HEK293T (cell line): Measurements from ENCODE around the gene OLFM2.
A peak's percentile ranks its signal among the peaks of the same experiment; 100 is the strongest.

ENCODE experiments used
- CTCF ChIA-PET: fragments of 350-600 bp; formaldehyde crosslinking; extraction: SDS; loops from one replicate; lab custom pipeline; 2021; ENCODE audit warnings: antibody characterized with exemption, inconsistent platforms; lab: Yijun Ruan, JAX
- POLR2A ChIA-PET: fragments of 350-600 bp; formaldehyde crosslinking; extraction: SDS; loops from one replicate; lab custom pipeline; 2020; ENCODE audit warnings: antibody characterized with exemption, inconsistent platforms; lab: Yijun Ruan, JAX
- DNase-seq: peaks from one replicate; pipeline ENCODE4 v3.0.0; 2012; ENCODE audit warnings: mixed read lengths; ENCODE audit errors: extremely low spot score
- ARNT ChIP-seq: fragments of 450-650 bp; IDR thresholded peaks from 2 replicates; pipeline ENCODE4 v1.6.1; 2017; ENCODE audit warnings: mild to moderate bottlenecking
- BHLHE40 ChIP-seq: fragments of 450-650 bp; IDR thresholded peaks from 2 replicates; pipeline ENCODE4 v1.6.1; 2016; ENCODE audit warnings: mild to moderate bottlenecking, moderate library complexity, borderline replicate concordance
- CTBP1 ChIP-seq: fragments of 450-650 bp; IDR thresholded peaks from 2 replicates; pipeline ENCODE4 v1.6.1; 2016; ENCODE audit warnings: borderline replicate concordance
- ELF4 ChIP-seq: fragments of 450-650 bp; IDR thresholded peaks from 2 replicates; pipeline ENCODE4 v1.6.1; 2017; ENCODE audit warnings: antibody characterized with exemption
- FOXA1 ChIP-seq: fragments of 450-650 bp; IDR thresholded peaks from 2 replicates; pipeline ENCODE4 v1.6.1; 2016; ENCODE audit warnings: mild to moderate bottlenecking
- FOXK2 ChIP-seq: fragments of 450-650 bp; IDR thresholded peaks from 2 replicates; pipeline ENCODE4 v1.6.1; 2016; ENCODE audit warnings: mild to moderate bottlenecking
- FOXM1 ChIP-seq: fragments of 450-650 bp; IDR thresholded peaks from 2 replicates; pipeline ENCODE4 v1.6.1; 2017; ENCODE audit warnings: mild to moderate bottlenecking, borderline replicate concordance
- HDGF ChIP-seq: fragments of 450-650 bp; IDR thresholded peaks from 2 replicates; pipeline ENCODE4 v1.6.1; 2017; ENCODE audit warnings: antibody characterized with exemption, borderline replicate concordance
- L3MBTL2 ChIP-seq: fragments of 450-650 bp; conservative IDR thresholded peaks from 2 replicates; pipeline ENCODE4 v1.6.1; 2016; ENCODE audit warnings: mild to moderate bottlenecking
- LEF1 ChIP-seq: fragments of 450-650 bp; IDR thresholded peaks from 2 replicates; pipeline ENCODE4 v1.6.1; 2017; ENCODE audit warnings: mild to moderate bottlenecking, borderline replicate concordance
- NFRKB ChIP-seq: fragments of 450-650 bp; IDR thresholded peaks from 2 replicates; pipeline ENCODE4 v1.6.1; 2016; ENCODE audit warnings: mild to moderate bottlenecking, moderate library complexity
- PKNOX1 ChIP-seq: fragments of 450-650 bp; IDR thresholded peaks from 2 replicates; pipeline ENCODE4 v1.6.1; 2016
- SP1 ChIP-seq: fragments of 450-650 bp; IDR thresholded peaks from 2 replicates; pipeline ENCODE4 v1.6.1; 2017
- SUZ12 ChIP-seq: fragments of 450-650 bp; IDR thresholded peaks from 2 replicates; pipeline ENCODE4 v1.6.1; 2016; ENCODE audit warnings: mild to moderate bottlenecking
- TARDBP ChIP-seq: fragments of 450-650 bp; IDR thresholded peaks from 2 replicates; pipeline ENCODE4 v1.6.1; 2016
- ZNF384 ChIP-seq: fragments of 450-650 bp; IDR thresholded peaks from 2 replicates; pipeline ENCODE4 v1.6.1; 2016

OLFM2 gene

GRCh38 chr19:9937001-9937411 lies 691 bp upstream of the OLFM2 start:
- CTCF ChIA-PET: no interaction called here
- TF ChIP-seq L3MBTL2 (no peak), LEF1 (no peak)
- no peak for DNase-seq
- POLR2A ChIA-PET: no interaction called here

DNA sequence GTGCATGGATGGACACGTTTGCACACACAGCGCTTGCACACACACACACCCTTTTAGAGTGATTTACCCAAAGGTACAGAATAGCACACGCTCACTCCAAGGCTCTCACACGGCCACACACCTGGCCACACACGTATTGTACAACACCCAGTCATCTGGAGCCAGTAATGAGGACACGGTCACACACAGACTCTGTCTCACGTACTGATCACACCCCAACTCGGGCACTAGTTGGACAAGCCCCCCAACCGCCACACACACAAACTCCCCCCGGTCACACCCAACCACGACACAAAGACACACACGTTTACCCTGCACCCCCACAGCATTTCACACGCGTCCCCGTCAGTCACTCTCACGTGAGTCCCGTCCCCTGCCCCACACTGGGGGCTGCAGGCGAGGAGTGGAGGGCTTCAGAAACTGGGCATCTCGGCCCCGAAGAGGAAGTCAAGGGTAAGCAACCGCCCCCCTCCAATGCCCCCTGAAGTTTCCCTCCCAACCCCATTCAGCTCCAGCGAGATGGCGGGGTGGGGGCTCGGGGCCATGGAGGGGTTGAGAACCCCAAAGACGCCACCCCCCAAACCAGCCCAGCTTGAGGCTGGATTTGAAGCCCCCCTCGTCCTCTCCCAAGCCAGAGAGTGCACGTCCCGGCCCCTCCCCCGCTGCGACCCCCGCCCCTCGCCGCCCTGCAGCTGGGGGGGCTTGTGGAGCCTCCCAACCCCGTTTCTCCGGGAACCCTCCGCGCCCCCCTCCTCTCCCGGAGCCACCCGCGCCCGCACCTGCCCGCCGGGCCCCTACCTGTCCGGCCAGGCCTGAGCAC lies 599 bp downstream of the OLFM2 start:
- TF ChIP-seq SUZ12: no peak
- no peak for TF ChIP-seq FOXM1
- no peak for TF ChIP-seq ZNF384
- TF ChIP-seq PKNOX1: no peak
- TF ChIP-seq ARNT: no peak
- no peak for TF ChIP-seq HDGF
- no peak for TF ChIP-seq ELF4
- TF ChIP-seq CTBP1: no peak
- TF ChIP-seq FOXA1: no peak
- no peak for TF ChIP-seq SP1
- TF ChIP-seq TARDBP: no peak
- no peak for TF ChIP-seq NFRKB
- TF ChIP-seq LEF1: no peak
- no peak for TF ChIP-seq L3MBTL2
- TF ChIP-seq BHLHE40: no peak
- no peak for TF ChIP-seq FOXK2
- ChIA-PET CTCF (interaction anchor here (0.5 kb wide), 1 partner anchor 48 kb away, joined by 3 read pairs; no protein-coding TSS in a partner anchor), POLR2A (interaction anchor here (0.9 kb wide), 1 partner anchor 65 kb away, joined by 3 read pairs; no protein-coding TSS in a partner anchor)
- no peak for DNase-seq

DNA sequence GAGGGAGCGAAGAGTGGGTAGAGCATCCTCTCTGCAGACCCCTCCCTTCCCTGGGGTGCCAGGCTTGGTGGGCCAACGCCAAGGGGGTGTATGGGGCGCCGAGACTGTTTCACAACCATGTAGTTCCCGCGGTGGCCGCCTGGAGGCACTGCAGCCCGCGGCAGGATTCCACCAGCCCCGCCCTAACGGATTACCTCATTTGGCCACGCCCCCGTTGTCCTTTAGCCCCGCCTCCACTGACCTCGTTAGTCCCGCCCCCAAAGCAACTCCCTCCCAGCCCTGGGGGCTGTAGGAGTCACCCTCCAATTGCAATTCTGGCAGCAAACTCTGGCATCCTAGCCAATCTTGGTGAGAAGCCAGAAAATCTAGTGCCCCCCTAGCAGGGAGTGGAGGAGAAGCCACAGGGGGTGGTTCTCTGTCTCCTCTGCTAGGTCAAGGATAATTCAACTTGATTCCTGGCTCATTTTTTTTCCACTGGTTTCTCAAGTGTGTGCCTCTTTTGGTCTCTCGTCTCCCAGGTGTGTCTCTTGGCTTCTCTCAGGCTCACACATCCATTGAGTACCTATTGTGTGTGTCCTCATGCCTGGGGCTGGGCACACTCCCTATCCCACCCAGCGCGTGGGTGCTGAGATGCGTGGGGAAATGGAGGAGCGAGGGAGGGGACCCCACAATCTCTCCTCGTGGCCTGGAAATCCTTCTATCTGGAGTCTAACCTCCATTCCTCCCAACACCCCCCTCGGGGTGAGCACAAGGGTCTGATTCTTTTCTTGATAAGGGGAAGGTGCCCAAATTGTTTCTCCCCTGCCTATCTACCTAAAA lies 2.0 kb downstream of the OLFM2 start:
- CTCF ChIA-PET: no interaction called here
- TF ChIP-seq LEF1: no peak
- no peak for TF ChIP-seq FOXM1
- DNase-seq: peak; percentile 89
- POLR2A ChIA-PET: no interaction called here

DNA sequence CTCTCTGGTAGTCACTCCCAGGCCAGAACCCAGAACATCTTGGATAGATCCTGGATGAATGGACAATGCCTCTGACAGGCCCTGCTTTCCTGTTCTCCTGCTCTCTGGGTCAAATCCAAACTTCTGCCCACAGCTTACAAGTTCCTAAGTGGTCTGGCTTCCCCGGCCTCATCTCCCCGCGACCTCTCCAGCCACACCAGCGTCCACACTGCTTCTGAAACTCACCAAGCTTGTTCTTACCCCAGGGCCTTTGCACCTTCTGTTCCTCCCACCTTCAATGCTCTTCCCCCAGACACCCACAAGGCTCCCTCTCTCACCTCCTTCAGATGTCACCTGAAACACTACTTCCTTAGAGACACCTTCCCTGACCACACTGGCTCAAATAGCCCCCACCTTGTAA lies 3.5 kb downstream of the OLFM2 start:
- CTCF ChIA-PET: interaction anchor here (0.7 to 3.0 kb wide), 6 partner anchors 13 to 180 kb away, joined by 3 to 25 read pairs (median 4); no protein-coding TSS in a partner anchor
- no peak for DNase-seq
- POLR2A ChIA-PET: interaction anchor here (1.2 kb wide), 2 partner anchors 163 to 262 kb away, joined by 3 to 4 read pairs; partner anchors contain the start of gene DNMT1
- TF ChIP-seq FOXK2 (no peak), TARDBP (no peak), NFRKB (no peak), ARNT (no peak), BHLHE40 (no peak), FOXM1 (no peak)

- CTCF ChIA-PET: interaction anchor here (0.6 to 3.0 kb wide), 9 partner anchors 53 to 265 kb away, joined by 3 to 25 read pairs (median 4); no protein-coding TSS in a partner anchor
- POLR2A ChIA-PET: interaction anchor here (1.2 to 1.4 kb wide), 2 partner anchors 164 to 182 kb away, joined by 3 to 4 read pairs; no protein-coding TSS in a partner anchor
These were observed 4.7 kb downstream of the OLFM2 start for GRCh38 chr19:9931629-9932028.

More at GRCh38 chr19:9931629-9932028, 4.7 kb downstream of the OLFM2 start:
- DNase-seq: no peak
- TF ChIP-seq ARNT: no peak
- TF ChIP-seq CTBP1: no peak
- TF ChIP-seq HDGF: no peak
- no peak for TF ChIP-seq FOXM1
- no peak for TF ChIP-seq ZNF384
- TF ChIP-seq FOXK2: no peak
- TF ChIP-seq BHLHE40: no peak
- no peak for TF ChIP-seq SP1
- TF ChIP-seq L3MBTL2: no peak
- TF ChIP-seq TARDBP: no peak
- no peak for TF ChIP-seq LEF1
- no peak for TF ChIP-seq FOXA1
- TF ChIP-seq SUZ12: no peak
- TF ChIP-seq ELF4: no peak
- no peak for TF ChIP-seq PKNOX1
- no peak for TF ChIP-seq NFRKB
